CD4-positive, alpha-beta T cell treated with Interleukin-6 at 100 ng/mL for 8 hours (primary cell): Measurements from ENCODE around the gene CFAP107.
"Not testable (repeated sequence)": the region's sequence is repeated elsewhere in the genome, so short reads cannot be mapped to it uniquely, and the experiment has no call there.

ENCODE experiments used
- DNase-seq: peaks from one replicate; pipeline ENCODE4 v3.0.0-alpha.2; 2020; ENCODE audit warnings: mixed read lengths, low spot score

The CFAP107 gene

GRCh38 chr1:12778907-12779306 is 32.9 kb downstream of the CFAP107 start:
- DNase-seq = no peak

GRCh38 chr1:12781488-12781887 is 35.5 kb downstream of the CFAP107 start:
- not testable (repeated sequence) for DNase-seq

- DNase-seq = not testable (repeated sequence)
Measured at GRCh38 chr1:12783783-12784182, 37.8 kb downstream of the CFAP107 start.

- not testable (repeated sequence) for DNase-seq
Measured at GRCh38 chr1:12784729-12785128, 38.7 kb downstream of the CFAP107 start.

- DNase-seq = not testable (repeated sequence)
Measured at GRCh38 chr1:12791097-12791496, 45.1 kb downstream of the CFAP107 start, which contains the start of gene PRAMEF1. TSS of gene PRAMEF1 (plus strand) at chr1:12791397. CDS start at chr1:12793228, 1,831 bp downstream.

- DNase-seq = no peak
Measured at GRCh38 chr1:12798911-12799310, 52.9 kb downstream of the CFAP107 start.

GRCh38 chr1:12799730-12800129 is 53.7 kb downstream of the CFAP107 start:
- DNase-seq = no peak

GRCh38 chr1:12809933-12810332 is 63.9 kb downstream of the CFAP107 start:
- DNase-seq = no peak

- no peak for DNase-seq
Measured at GRCh38 chr1:12810691-12811408, 64.8 kb downstream of the CFAP107 start.

- no peak for DNase-seq
Measured at GRCh38 chr1:12811409-12811784, 65.4 kb downstream of the CFAP107 start.
